AG04449 (cell line): ENCODE data around the gene THAP5.

Experiments used
- CTCF ChIA-PET: fragments of 350-600 bp; formaldehyde crosslinking; extraction: SDS; loops from one replicate; lab custom pipeline; 2021; ENCODE audit warnings: antibody characterized with exemption; lab: Yijun Ruan, JAX
- POLR2A ChIA-PET: fragments of 400-600, 350-600 bp; formaldehyde crosslinking; extraction: SDS; loops from one replicate; lab custom pipeline; 2020; ENCODE audit warnings: antibody characterized with exemption, inconsistent platforms; lab: Yijun Ruan, JAX
- DNase-seq: peaks from one replicate; pipeline ENCODE4 v3.0.0-alpha.2; 2010; ENCODE audit warnings: low read depth, low spot score
- H3K4me3 ChIP-seq: 2 replicates; pipeline ENCODE4 v1.5.1; 2011; ENCODE audit warnings: low read depth, mild to moderate bottlenecking, control low read depth, low read length
- CTCF ChIP-seq: IDR thresholded peaks from one replicate; pipeline ENCODE4 v1.5.1; 2011; ENCODE audit warnings: mild to moderate bottlenecking, moderate library complexity, low read length, control low read depth, inconsistent platforms; ENCODE audit not compliant: insufficient read depth; ENCODE audit errors: missing control alignments

Gene THAP5

GRCh38 chr7:108611268-108611667, 41.8 kb upstream of the THAP5 start:
- ChIA-PET CTCF (interaction anchor here (1.3 kb wide), 1 partner anchor 14 kb away, joined by 3 read pairs; no protein-coding TSS in a partner anchor), POLR2A (no interaction called here)
- H3K4me3 ChIP-seq = no peak overlapping the region
- TF ChIP-seq CTCF = no peak
- no peak for DNase-seq

GRCh38 chr7:108609643-108610042, 40.1 kb upstream of the THAP5 start:
- no peak for TF ChIP-seq CTCF
- CTCF ChIA-PET = interaction anchor here (0.6 kb wide), 1 partner anchor 38 kb away, joined by 4 read pairs; no protein-coding TSS in a partner anchor
- H3K4me3 ChIP-seq = no peak overlapping the region
- POLR2A ChIA-PET = no interaction called here
- DNase-seq = no peak

DNA sequence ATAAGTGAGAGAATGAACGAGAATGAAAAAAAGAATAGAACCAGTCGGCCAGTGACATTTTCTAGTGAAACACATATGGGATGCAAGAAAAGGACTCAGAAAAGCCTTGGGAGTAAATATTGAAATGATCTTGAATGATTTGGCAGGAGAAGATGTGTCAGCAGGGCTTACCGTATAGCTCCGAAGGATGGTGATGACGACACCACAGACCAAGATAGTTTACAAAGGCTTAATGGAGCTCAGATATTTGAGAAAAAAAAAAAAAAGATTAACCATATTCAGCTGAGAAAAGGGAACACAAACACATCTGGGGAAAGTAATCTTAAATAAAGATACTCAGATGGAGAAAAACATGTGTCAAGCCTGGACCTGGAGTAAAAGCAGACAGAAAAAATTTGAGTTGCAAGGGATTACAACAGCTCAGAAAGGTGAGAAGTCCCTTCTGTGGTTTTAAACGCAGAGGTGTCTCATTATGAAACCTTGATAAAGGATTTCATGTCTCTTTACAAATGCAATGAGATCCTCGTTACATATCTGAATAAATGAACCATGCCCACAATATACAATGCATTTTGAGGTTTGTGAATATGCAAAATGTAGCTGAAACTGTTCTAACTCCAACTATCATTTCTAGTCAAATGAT, 36.2 kb upstream of the THAP5 start:
- CTCF ChIA-PET = no interaction called here
- TF ChIP-seq CTCF = no peak
- no peak for DNase-seq
- H3K4me3 ChIP-seq = no peak overlapping the region
- POLR2A ChIA-PET = no interaction called here

- POLR2A ChIA-PET = no interaction called here
- no peak for DNase-seq
Observed at GRCh38 chr7:108604307-108605077, 35.0 kb upstream of the THAP5 start.

GRCh38 chr7:108603656-108604306, 34.3 kb upstream of the THAP5 start:
- ChIA-PET CTCF (no interaction called here), POLR2A (no interaction called here)
- no peak for DNase-seq
- H3K4me3 ChIP-seq = no peak overlapping the region
- no peak for TF ChIP-seq CTCF

More at GRCh38 chr7:108604307-108605077, 35.0 kb upstream of the THAP5 start:
- CTCF ChIA-PET = no interaction called here
- TF ChIP-seq CTCF = no peak
- no peak overlapping the region for H3K4me3 ChIP-seq

DNA sequence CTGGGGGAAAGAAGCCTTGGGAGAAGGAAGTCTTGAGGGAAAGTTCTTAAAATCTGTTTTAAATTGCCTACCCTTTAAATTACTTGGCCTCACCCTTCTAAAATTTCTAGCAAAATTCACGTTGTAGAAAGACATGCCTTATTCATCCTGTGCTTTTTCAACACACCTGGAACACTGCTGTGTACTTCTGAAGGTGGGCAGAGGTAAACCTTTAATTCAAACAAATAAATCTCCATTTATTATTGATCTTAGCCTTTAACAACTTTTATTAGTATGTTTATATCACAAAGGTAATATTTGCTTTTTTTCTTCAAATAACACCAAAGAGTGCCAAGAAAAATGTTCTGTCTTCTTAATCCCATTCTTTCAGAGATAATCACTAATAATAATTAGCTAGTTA, 30.9 kb upstream of the THAP5 start:
- H3K4me3 ChIP-seq = no peak overlapping the region
- POLR2A ChIA-PET = no interaction called here
- TF ChIP-seq CTCF = no peak
- CTCF ChIA-PET = no interaction called here
- no peak for DNase-seq
